GM18498 (cell line): ENCODE measurements around the gene GPR146.

ENCODE experiments used
- ATAC-seq: cut with Tn5 transposase; IDR thresholded peaks from one replicate; pipeline ENCODE4 v1.9.1; 2021; ENCODE audit warnings: mild to moderate bottlenecking, moderate library complexity; ENCODE audit not compliant: unreplicated experiment

GPR146 gene

GRCh38 chr7:1041551-1042491, 2.5 kb upstream of the GPR146 start:
- no peak for ATAC-seq

DNA sequence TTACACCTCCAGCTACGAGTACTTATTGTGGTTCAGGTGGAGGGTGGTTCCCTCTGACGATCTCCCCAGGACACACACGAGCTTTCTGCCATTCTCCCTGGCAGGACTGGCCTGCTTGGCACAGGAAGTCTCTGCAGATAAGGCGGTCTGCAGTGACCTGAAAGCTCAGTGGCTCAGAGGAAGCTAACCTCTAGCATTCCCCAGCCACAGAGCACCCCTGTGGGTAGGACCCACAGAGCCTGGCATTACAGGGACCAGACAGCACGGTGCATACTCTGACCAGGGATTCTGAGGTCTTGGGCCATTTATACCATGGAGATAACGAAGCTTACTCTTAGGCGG, 1.9 kb upstream of the GPR146 start:
- no peak for ATAC-seq

GRCh38 chr7:1043552-1044188, 676 bp upstream of the GPR146 start:
- ATAC-seq = no peak

GRCh38 chr7:1045069-1046063, 1.0 kb downstream of the GPR146 start:
- no peak for ATAC-seq

DNA sequence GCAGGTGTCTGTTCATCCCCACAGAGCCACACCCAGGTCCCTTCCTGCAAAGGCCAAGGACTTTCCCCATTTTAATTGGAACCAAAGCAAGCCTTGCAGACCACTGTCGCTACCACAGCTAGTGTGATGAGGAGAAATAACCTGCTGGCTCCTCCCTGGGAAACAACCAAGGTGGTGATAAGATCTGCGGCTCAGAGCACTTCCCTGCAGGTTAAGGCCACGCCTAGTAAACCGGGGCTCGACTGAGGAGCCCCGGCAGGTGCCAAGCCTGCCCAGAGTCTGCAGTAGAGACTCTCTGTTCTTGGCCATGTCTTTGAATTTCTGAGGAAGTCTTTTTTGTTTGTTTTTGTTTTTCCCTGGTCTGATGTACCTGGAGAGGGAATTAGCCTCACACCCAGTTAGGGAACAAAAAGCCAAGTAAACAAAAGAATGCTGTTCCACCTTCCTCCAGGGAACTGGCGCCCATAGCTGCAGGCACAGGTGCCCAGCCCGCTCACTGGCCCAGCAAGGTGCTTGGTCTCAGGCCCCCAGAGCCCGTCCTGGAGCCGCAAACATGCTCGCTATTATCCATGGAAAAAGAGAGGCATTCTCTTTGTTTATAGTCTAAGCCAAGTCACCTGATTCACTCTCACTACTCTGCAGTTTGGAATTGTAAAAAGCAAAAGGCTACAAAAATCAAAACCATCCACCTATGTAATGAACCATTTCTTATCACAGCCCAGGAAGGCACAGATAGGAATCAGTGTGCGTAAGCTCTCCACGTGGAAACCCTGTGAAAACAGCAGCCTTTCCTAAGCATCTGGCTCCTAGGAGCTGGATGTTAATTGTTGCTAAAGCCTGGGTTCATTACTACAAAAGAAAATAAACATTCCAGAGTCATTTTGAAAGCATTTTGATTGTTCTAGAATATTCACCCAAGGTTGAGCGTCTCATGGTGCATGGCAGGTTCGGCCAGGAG, 2.7 kb downstream of the GPR146 start:
- no peak for ATAC-seq

GRCh38 chr7:1049006-1049741, 4.8 kb downstream of the GPR146 start:
- no peak for ATAC-seq

GRCh38 chr7:1049801-1050200, 5.5 kb downstream of the GPR146 start:
- no peak for ATAC-seq

DNA sequence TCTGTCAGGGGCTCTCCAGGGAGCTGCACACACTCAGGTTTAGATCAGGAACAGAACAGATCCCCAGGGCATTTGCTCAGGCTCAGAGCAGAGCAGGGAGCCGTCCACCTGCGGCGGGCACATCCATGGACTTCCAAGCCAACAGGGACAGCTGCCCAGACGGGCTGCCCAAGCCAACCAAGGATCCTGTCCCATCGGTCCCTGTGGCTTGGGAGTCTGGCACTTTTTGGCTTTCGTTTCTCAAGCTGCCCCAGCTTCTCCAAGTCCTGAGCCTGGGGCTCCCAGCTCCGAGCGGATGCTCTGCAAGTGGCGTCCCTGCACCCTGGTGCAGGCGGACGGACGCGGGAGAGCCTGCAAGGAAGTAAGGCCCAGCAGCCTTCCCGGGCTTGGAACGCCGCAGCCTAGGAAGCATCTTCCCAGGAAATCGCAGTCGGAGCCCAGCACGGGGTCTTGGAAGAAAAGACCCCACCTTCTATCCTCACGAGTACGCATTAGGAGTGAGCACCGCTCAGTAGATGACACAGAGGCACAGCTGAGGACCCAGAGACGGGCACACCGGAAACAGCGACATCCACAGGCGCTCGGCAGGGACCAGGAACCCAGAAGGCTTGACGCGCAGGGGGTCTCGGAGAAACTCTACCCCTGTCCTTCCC, 6.0 kb downstream of the GPR146 start:
- no peak for ATAC-seq

GRCh38 chr7:1050956-1051690, 6.8 kb downstream of the GPR146 start:
- no peak for ATAC-seq

DNA sequence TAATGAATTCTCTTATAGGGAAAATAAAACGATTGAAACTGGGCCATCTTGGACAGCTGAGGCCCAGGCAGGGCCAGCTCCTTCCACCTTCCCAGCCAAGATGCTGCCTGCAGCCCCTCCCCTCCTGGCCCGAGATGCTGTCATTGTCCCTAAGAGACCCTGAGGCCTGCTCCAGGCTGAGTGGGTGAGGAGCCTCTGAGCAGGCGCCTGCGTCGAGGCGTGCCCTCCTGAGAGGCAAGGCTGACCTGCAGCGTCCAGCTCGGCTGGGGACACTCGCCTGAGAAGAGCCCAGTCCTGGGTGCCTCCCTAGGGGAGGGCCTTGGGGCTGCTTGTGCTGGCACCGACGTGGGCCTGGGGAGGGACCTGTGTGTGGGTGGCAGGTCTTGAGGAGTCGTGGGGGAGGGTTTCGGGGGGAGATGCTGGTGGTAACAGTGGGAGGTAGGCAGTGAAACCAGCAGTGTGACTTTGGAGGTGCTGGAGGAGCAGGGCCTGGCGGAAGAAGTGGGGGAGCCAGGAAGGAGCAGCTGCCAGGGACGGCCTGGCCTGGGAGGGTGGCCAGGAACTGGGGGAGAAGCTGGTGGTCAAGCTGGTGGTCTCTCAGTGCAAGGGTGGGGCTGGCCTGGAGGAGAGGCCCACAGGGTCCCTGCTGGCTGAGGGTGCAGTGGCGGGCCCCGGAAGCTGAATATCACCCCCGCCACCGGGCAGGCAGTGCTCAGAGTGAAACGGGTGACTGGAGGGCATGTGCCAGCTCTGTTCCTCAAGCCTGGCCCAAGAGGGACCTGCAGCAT, 7.9 kb downstream of the GPR146 start:
- no peak for ATAC-seq

GRCh38 chr7:1053002-1053411, 8.7 kb downstream of the GPR146 start:
- no peak for ATAC-seq

DNA sequence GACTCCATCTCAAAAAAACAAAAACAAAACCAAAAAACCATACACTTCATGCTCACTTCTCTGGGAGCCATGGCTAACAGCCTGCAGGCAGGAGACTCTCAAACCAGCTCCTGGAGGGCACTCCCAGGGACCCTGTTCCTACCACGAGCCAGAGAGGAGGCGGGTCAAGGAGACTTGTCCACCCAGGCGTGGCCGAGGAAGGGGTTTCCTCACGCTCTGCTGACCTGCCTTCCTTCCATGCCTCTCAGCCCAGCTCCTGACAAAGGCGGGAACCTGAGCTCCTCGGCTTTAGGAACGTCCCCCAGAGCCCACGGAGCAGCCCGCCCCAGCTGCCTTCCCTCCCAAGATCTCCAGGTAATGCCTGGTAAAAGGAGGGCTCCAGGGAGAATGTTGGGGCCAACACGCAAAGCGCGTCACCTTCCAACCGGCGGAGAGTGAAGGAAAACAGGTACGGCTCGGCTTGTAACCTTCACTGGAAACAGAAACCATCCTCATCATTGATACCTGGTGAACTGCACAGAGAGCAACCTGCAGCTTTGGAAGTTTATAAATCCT, 9.5 kb downstream of the GPR146 start:
- no peak for ATAC-seq

DNA sequence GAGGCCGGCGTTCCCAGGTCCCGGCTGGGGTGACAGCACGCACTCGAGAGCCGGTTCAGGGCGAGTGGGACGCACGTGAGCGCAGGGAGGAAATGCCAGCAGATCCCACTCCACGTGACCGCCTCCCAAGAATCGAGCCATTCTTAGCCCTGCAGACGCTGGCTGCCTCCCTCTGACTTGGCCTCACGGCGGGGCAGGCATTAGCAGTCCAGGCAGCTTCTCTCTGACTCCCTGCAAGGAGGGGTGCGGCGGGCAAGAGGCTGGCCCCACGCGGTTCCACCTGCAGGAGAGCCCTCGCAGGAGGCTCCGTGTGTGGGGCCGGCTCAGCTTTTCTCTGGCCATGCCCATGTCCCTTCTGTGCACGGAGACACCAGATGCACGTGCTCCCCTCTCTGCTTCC, 10.1 kb downstream of the GPR146 start:
- ATAC-seq = no peak

GRCh38 chr7:1054861-1055450, 10.6 kb downstream of the GPR146 start:
- no peak for ATAC-seq

- ATAC-seq = no peak
Measured at GRCh38 chr7:1055491-1055955, 11.2 kb downstream of the GPR146 start.

DNA sequence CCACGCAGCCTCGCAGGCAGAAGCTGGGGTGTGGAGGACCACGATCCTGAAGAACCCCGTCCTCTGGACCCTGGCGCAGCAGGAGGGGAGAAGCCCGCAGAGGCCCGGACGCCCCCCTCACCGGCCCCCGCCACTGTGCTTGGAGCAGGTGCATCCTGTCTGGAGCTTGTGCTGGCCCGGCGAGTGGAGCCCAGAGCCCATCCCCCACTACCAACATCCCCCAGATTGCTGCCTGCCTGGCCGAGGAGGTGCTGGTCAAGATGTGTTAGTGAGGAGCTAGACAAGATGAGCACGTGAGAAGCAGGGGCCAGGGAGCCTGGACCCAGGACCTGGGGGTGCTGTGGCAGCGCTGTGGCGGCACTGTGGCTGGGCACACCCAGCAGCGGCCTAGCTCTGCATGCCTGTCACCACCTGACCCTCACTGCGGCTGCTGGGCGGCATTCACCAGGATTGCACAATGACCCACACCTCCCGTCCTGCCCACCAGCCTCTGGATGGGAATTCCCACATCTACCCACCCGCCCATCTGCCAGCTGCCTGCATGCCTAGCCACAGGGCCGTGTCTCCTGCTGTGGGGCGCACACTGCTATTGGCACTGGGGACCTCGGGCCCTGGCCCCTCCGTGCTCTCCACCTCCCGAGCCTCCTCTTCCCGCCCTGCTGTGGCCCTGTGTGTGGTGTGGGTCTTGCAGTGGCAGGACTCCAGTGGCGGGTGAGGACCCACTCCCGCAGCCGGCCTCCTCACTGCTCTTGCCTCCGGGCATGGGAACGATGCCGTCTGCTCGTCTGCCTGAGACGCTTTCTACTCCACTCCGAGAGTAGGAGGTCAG, 11.8 kb downstream of the GPR146 start:
- ATAC-seq = no peak
